Gastroesophageal sphincter (tissue), 4 donors: ENCODE measurements around the gene ZNF575. TPM values are rescaled to one million over a fixed set of nuclear protein-coding genes. Genes with fewer than 3 reads are reported as not detected.

ENCODE experiments used
- ATAC-seq: fragments of 150-250 bp; one replicate; pipeline ENCODE4 v1.9.1; 2016; ENCODE audit warnings: mild to moderate bottlenecking, moderate library complexity
- H3K27ac ChIP-seq, 4 donors: fragments of 200-600 bp; sonication (generic) in 3 of 4; 1 replicate in 3 of 4; 2 replicates in 1 of 4; pipeline ENCODE4 v1.5.1; 2016 to 2019
- H3K27me3 ChIP-seq: fragments of 200-600 bp; sonication (generic); one replicate; pipeline ENCODE4 v1.5.1; 2019
- H3K36me3 ChIP-seq, 2 donors: fragments of 200-600 bp; sonication (generic); one replicate each; pipeline ENCODE4 v1.5.1; 2019; ENCODE audit warnings: control low read depth in 1 of 2
- H3K4me1 ChIP-seq, 3 donors: fragments of 200-600 bp; sonication (generic); 1 replicate in 2 of 3; 2 replicates in 1 of 3; pipeline ENCODE4 v1.5.1; 2016 to 2019; ENCODE audit warnings: control low read depth in 2 of 3
- H3K4me3 ChIP-seq, 2 donors: fragments of 200-600 bp; sonication (generic); one replicate each; pipeline ENCODE4 v1.5.1; 2019; ENCODE audit warnings: mild to moderate bottlenecking in 1 of 2, moderate library complexity in 1 of 2
- H3K9me3 ChIP-seq, 3 donors: fragments of 200-600 bp; sonication (generic); one replicate each; pipeline ENCODE4 v1.5.1; 2017 to 2019; ENCODE audit warnings: control low read depth in 2 of 3
- CTCF ChIP-seq, 4 experiments: fragments of 200-600 bp in 2 of 4; fragments of 450-650 bp in 2 of 4; sonication (generic) in 1 of 4; IDR thresholded peaks; one replicate each; pipeline ENCODE4 v1.5.1; 2017 to 2019; ENCODE audit warnings: antibody characterized with exemption in 4 of 4, mild to moderate bottlenecking in 2 of 4, moderate library complexity in 2 of 4
- EP300 ChIP-seq: sonication (generic); formaldehyde crosslinking; IDR thresholded peaks from one replicate; pipeline ENCODE4 v1.6.1; 2017; ENCODE audit warnings: antibody characterized with exemption, mild to moderate bottlenecking
- POLR2A ChIP-seq, 2 donors: fragments of 450-650 bp; IDR thresholded peaks; one replicate each; pipeline ENCODE4 v1.6.1; 2017; ENCODE audit warnings: antibody characterized with exemption in 2 of 2, mild to moderate bottlenecking in 2 of 2, moderate library complexity in 1 of 2
- POLR2AphosphoS5 ChIP-seq: sonication (generic); formaldehyde crosslinking; IDR thresholded peaks from one replicate; pipeline ENCODE4 v1.6.1; 2017; ENCODE audit warnings: antibody characterized with exemption
- WGBS, 2 donors: methylation state at CpG; one replicate each; pipeline ENCODE4 v1.1.5; 2018; ENCODE audit warnings: low coverage in 1 of 2; 5-methylcytosine and 5-hydroxymethylcytosine counted together
- total RNA-seq, 4 donors: library from RNA; depleted of rRNA; stranded (reverse); fragments of >200 nt; gene quantifications; one replicate each; pipeline ENCODE4 v1.1.0, GENCODE V29; 2016

Gene ZNF575
- total RNA-seq, 4 donors from 2014 or later, result 0.66 to 3.3 TPM; not detected in 2

- no peak for ATAC-seq
- Histone ChIP-seq H3K36me3 (peaks cover 0 to 26% of the 10 kb centered on the region in 2 donors), H3K27ac (no peak overlapping the region), H3K27me3 (no peaks in the 10 kb centered on the region), H3K4me3 (no peak overlapping the region), H3K9me3 (no peaks in the 10 kb centered on the region), H3K4me1 (no peaks in the 10 kb centered on the region)
- TF ChIP-seq POLR2AphosphoS5, result no peak
- no peak for TF ChIP-seq CTCF (IDR thresholded peaks at IDR 0.05)
- no peak for TF ChIP-seq EP300
- no peak for TF ChIP-seq POLR2A (IDR thresholded peaks at IDR 0.05)
- 64 to 81% methylated on average over 5 of the region's 5 CpGs for WGBS, 2 donors
Observed at GRCh38 chr19:43489310-43489709, 43.7 kb upstream of the ZNF575 start.

GRCh38 chr19:43489979-43490599, 42.9 kb upstream of the ZNF575 start:
- 87 to 94% methylated on average over 6 to 7 of the region's 7 CpGs for WGBS, 2 donors
- H3K27me3 ChIP-seq, result no peaks in the 10 kb centered on the region
- H3K4me1 ChIP-seq, result no peaks in the 10 kb centered on the region
- no peak overlapping the region for H3K27ac ChIP-seq
- H3K4me3 ChIP-seq, result no peak overlapping the region
- no peaks in the 10 kb centered on the region for H3K9me3 ChIP-seq
- peaks cover 0 to 34% of the 10 kb centered on the region in 2 donors for H3K36me3 ChIP-seq
- TF ChIP-seq CTCF (IDR thresholded peaks at IDR 0.05) (no peak), POLR2A (IDR thresholded peaks at IDR 0.05) (no peak), EP300 (no peak), POLR2AphosphoS5 (no peak)
- no peak for ATAC-seq

GRCh38 chr19:43490759-43491158, 42.2 kb upstream of the ZNF575 start:
- TF ChIP-seq POLR2AphosphoS5 (no peak), EP300 (no peak), CTCF (IDR thresholded peaks at IDR 0.05) (no peak), POLR2A (IDR thresholded peaks at IDR 0.05) (no peak)
- 83 to 100% methylated on average over 1 to 2 of the region's 5 CpGs for WGBS, 2 donors
- Histone ChIP-seq H3K27ac (no peak overlapping the region), H3K4me3 (no peak overlapping the region), H3K36me3 (peaks cover 0 to 41% of the 10 kb centered on the region in 2 donors), H3K4me1 (no peaks in the 10 kb centered on the region), H3K9me3 (no peaks in the 10 kb centered on the region), H3K27me3 (no peaks in the 10 kb centered on the region)
- no peak for ATAC-seq

GRCh38 chr19:43495082-43495481, 37.9 kb upstream of the ZNF575 start:
- WGBS, 2 donors, result 70% methylated on average over 2 of the region's 8 CpGs; no CpG with 5 or more reads in 1 of the 2 donors
- Histone ChIP-seq H3K27ac (no peak overlapping the region), H3K4me1 (peaks cover 0 to 5% (median 0%) of the 10 kb centered on the region in 3 donors), H3K36me3 (peaks cover 0 to 69% of the 10 kb centered on the region in 2 donors), H3K27me3 (no peaks in the 10 kb centered on the region), H3K9me3 (no peaks in the 10 kb centered on the region), H3K4me3 (no peak overlapping the region)
- TF ChIP-seq POLR2AphosphoS5, result no peak
- TF ChIP-seq CTCF (IDR thresholded peaks at IDR 0.05), result no peak
- TF ChIP-seq EP300, result no peak
- no peak for TF ChIP-seq POLR2A (IDR thresholded peaks at IDR 0.05)
- ATAC-seq, result no peak

GRCh38 chr19:43496960-43497359, 36.0 kb upstream of the ZNF575 start:
- ATAC-seq, result no peak
- Histone ChIP-seq H3K4me3 (no peak overlapping the region), H3K27me3 (no peaks in the 10 kb centered on the region), H3K9me3 (no peaks in the 10 kb centered on the region), H3K36me3 (peaks cover 0 to 60% of the 10 kb centered on the region in 2 donors), H3K4me1 (peaks cover 0 to 12% (median 0%) of the 10 kb centered on the region in 3 donors), H3K27ac (no peak overlapping the region)
- WGBS, 2 donors, result 86 to 93% methylated on average over 2 to 3 of the region's 7 CpGs
- TF ChIP-seq EP300, result no peak
- no peak for TF ChIP-seq POLR2A (IDR thresholded peaks at IDR 0.05)
- no peak for TF ChIP-seq CTCF (IDR thresholded peaks at IDR 0.05)
- TF ChIP-seq POLR2AphosphoS5, result no peak
